22Rv1 (cell line): Measurements from ENCODE around the gene NRP1.

Experiments
- CTCF ChIP-seq: fragments of 450-650 bp; IDR thresholded peaks from 2 replicates; pipeline ENCODE4 v1.5.1; 2017; ENCODE audit warnings: mild to moderate bottlenecking
- ZFX ChIP-seq: fragments of 450-650 bp; IDR thresholded peaks from 2 replicates; pipeline ENCODE4 v1.6.1; 2017; ENCODE audit warnings: antibody characterized with exemption, borderline replicate concordance

- no peak for TF ChIP-seq CTCF
- no peak for TF ChIP-seq ZFX
Observed at GRCh38 chr10:33365871-33366411, 31.5 kb upstream of the NRP1 start.
